Tibial nerve (tissue), 3 donors: ENCODE results near the gene TCP11.

ENCODE experiments used
- EP300 ChIP-seq, 2 donors: sonication (generic); formaldehyde crosslinking; IDR thresholded peaks; one replicate each; pipeline ENCODE4 v1.6.1; 2017; ENCODE audit warnings: antibody characterized with exemption in 2 of 2, mild to moderate bottlenecking in 1 of 2
- POLR2A ChIP-seq, 2 donors: fragments of 450-650 bp; IDR thresholded peaks; one replicate each; pipeline ENCODE4 v1.6.1; 2017; ENCODE audit warnings: antibody characterized with exemption in 2 of 2, mild to moderate bottlenecking in 2 of 2, moderate library complexity in 2 of 2

GRCh38 chr6:35082046-35082732, 59.0 kb downstream of the TCP11 start:
- TF ChIP-seq POLR2A (IDR thresholded peaks at IDR 0.05): no peak
- TF ChIP-seq EP300 (IDR thresholded peaks at IDR 0.05): no peak
